ENCODE measurements around the gene DHRS4L2.
"Not testable (repeated sequence)": the region's sequence is repeated elsewhere in the genome, so short reads cannot be mapped to it uniquely, and the experiment has no call there.

DNA sequence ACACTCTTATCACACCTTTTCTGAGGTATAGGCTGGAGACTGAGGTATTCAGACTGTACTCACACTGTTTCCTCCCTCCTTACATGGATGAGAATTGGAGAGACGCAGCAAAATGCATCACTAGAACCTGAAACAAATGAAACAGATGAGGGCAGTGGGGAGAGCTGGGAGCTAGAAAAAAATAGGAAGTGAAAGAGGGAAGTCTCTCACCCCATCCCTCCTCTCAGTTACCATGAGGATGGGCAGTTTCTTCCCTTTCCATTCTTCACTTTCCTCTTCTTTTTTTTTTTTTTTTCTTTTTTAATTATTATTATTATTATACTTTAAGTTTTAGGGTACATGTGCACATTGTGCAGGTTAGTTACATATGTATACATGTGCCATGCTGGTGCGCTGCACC is 12.9 kb downstream of the DHRS4L2 start:
- TF ChIP-seq, protein P1, sequence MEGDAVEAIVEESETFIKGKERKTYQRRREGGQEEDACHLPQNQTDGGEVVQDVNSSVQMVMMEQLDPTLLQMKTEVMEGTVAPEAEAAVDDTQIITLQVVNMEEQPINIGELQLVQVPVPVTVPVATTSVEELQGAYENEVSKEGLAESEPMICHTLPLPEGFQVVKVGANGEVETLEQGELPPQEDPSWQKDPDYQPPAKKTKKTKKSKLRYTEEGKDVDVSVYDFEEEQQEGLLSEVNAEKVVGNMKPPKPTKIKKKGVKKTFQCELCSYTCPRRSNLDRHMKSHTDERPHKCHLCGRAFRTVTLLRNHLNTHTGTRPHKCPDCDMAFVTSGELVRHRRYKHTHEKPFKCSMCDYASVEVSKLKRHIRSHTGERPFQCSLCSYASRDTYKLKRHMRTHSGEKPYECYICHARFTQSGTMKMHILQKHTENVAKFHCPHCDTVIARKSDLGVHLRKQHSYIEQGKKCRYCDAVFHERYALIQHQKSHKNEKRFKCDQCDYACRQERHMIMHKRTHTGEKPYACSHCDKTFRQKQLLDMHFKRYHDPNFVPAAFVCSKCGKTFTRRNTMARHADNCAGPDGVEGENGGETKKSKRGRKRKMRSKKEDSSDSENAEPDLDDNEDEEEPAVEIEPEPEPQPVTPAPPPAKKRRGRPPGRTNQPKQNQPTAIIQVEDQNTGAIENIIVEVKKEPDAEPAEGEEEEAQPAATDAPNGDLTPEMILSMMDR (conservative IDR thresholded peaks at IDR 0.05 in 1 of 2, IDR thresholded peaks at IDR 0.05 in 1 of 2; ENCODE audit: extremely low read depth in 1 of 2, insufficient read depth in 1 of 2, low read depth in 1 of 2, low read length in 2 of 2): not testable (repeated sequence)
- not testable (repeated sequence) for TF ChIP-seq EZH2 (IDR thresholded peaks at IDR 0.05; ENCODE audit: borderline replicate concordance, low read length)

Data from mammary epithelial cell (primary cell).